ENCODE measurements around the gene SMIM32. TPM values are rescaled to one million over a fixed set of nuclear protein-coding genes. Genes with fewer than 3 reads are reported as not detected.

SMIM32 gene
- total and polyA plus RNA-seq, 2 of the 13 experiments (the other 11 are each of a cell fraction or from before 2014, with no cell fraction given), result 0.15 to 0.20 TPM

DNA sequence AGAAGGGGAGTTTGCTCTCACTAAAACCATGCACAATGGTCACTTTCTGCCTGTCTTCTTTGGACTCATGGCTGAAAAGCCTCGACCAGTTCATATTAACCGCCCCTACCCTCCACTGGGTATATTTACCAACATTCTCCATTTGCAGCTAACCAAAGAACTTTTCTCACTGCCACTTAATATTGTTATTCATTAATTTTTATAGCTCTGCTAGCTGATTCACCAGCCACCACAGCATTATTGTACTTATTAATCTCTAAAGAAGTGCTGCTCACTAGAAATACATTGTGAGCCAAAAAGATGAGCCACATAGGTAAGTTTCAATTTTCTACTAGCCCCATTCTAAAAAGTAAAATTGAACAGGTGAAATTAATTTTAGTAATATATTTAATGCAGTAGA lies 33.4 kb upstream of the SMIM32 start:
- no peaks in the 10 kb centered on the region for H3K9me3 ChIP-seq (ENCODE audit: low read length)
- ATAC-seq (no peak), FAIRE-seq (no peak), DNase-seq (ENCODE audit: low spot score) (no peak)
- TF ChIP-seq SALL2 (CRISPR knock-in tag; IDR thresholded peaks at IDR 0.05) (no peak), REPIN1 (CRISPR knock-in tag; IDR thresholded peaks at IDR 0.05; ENCODE audit: borderline replicate concordance, low read depth) (no peak), NFYB (CRISPR knock-in tag; IDR thresholded peaks at IDR 0.05) (no peak), MAX (IDR thresholded peaks at IDR 0.05) (no peak), DMTF1 (CRISPR knock-in tag; IDR thresholded peaks at IDR 0.05) (no peak), RXRA (CRISPR knock-in tag; IDR thresholded peaks at IDR 0.05) (no peak), SOX5 (CRISPR knock-in tag; IDR thresholded peaks at IDR 0.05; ENCODE audit: borderline replicate concordance) (no peak), HNRNPL (IDR thresholded peaks at IDR 0.05; ENCODE audit: low read depth, low read length) (no peak), CCDC6 (CRISPR knock-in tag; IDR thresholded peaks at IDR 0.05) (no peak)
- TF ChIP-seq, protein P1, sequence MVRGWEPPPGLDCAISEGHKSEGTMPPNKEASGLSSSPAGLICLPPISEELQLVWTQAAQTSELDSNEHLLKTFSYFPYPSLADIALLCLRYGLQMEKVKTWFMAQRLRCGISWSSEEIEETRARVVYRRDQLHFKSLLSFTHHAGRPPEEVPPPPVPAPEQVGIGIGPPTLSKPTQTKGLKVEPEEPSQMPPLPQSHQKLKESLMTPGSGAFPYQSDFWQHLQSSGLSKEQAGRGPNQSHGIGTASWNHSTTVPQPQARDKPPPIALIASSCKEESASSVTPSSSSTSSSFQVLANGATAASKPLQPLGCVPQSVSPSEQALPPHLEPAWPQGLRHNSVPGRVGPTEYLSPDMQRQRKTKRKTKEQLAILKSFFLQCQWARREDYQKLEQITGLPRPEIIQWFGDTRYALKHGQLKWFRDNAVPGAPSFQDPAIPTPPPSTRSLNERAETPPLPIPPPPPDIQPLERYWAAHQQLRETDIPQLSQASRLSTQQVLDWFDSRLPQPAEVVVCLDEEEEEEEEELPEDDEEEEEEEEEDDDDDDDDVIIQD (CRISPR knock-in tag; IDR thresholded peaks at IDR 0.05; ENCODE audit: low read depth), result no peak
- TF ChIP-seq, protein P2, sequence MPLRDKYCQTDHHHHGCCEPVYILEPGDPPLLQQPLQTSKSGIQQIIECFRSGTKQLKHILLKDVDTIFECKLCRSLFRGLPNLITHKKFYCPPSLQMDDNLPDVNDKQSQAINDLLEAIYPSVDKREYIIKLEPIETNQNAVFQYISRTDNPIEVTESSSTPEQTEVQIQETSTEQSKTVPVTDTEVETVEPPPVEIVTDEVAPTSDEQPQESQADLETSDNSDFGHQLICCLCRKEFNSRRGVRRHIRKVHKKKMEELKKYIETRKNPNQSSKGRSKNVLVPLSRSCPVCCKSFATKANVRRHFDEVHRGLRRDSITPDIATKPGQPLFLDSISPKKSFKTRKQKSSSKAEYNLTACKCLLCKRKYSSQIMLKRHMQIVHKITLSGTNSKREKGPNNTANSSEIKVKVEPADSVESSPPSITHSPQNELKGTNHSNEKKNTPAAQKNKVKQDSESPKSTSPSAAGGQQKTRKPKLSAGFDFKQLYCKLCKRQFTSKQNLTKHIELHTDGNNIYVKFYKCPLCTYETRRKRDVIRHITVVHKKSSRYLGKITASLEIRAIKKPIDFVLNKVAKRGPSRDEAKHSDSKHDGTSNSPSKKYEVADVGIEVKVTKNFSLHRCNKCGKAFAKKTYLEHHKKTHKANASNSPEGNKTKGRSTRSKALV (CRISPR knock-in tag; IDR thresholded peaks at IDR 0.05), result no peak
- TF ChIP-seq, protein P3, sequence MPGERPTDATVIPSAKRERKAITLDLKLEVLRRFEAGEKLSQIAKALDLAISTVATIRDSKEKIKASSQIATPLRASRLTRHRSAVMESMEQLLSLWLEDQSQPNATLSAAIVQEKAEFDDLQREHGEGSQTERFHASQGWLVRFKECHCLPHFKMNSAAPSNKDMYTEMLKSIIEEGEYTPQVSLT (CRISPR knock-in tag; IDR thresholded peaks at IDR 0.05; ENCODE audit: borderline replicate concordance, low read depth), result no peak
- TF ChIP-seq, protein P4, sequence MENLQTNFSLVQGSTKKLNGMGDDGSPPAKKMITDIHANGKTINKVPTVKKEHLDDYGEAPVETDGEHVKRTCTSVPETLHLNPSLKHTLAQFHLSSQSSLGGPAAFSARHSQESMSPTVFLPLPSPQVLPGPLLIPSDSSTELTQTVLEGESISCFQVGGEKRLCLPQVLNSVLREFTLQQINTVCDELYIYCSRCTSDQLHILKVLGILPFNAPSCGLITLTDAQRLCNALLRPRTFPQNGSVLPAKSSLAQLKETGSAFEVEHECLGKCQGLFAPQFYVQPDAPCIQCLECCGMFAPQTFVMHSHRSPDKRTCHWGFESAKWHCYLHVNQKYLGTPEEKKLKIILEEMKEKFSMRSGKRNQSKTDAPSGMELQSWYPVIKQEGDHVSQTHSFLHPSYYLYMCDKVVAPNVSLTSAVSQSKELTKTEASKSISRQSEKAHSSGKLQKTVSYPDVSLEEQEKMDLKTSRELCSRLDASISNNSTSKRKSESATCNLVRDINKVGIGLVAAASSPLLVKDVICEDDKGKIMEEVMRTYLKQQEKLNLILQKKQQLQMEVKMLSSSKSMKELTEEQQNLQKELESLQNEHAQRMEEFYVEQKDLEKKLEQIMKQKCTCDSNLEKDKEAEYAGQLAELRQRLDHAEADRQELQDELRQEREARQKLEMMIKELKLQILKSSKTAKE (CRISPR knock-in tag; IDR thresholded peaks at IDR 0.05; ENCODE audit: borderline replicate concordance), result no peak
- in situ Hi-C loops (cut with HindIII; ENCODE audit: extremely low pct_ligation_motif_present, low pct_unique_long_range_greater_than_20kb), result no loop called here
- no peak overlapping the region for H3K4me2 ChIP-seq (ENCODE audit: low read depth, low read length)
- POLR2A ChIA-PET, result no interaction called here
- H3K4me1 ChIP-seq (ENCODE audit: insufficient read depth, low read length), result no peaks in the 10 kb centered on the region
- no TSS peak for BruUV-seq (replicated peaks)
- 3% methylated on average over 2 of the region's 2 CpGs for WGBS (ENCODE audit: low lambda C conversion rate)
- CTCF ChIA-PET (ENCODE audit: low intra/inter-chr PET ratio, low total read pairs), result no interaction called here
- H3K27me3 ChIP-seq (ENCODE audit: control insufficient read depth in 1 of 2, insufficient read depth in 2 of 2, low read length in 2 of 2), result peaks cover 0 to 19% of the 10 kb centered on the region in 2 experiments; a peak in 2 of 5 replicates
- H3K4me3 ChIP-seq (replicated peaks in 1 of 3; ENCODE audit: insufficient read depth in 1 of 3, low read depth in 2 of 3, low read length in 3 of 3), result no peak overlapping the region
- H3K79me2 ChIP-seq (ENCODE audit: insufficient read depth, low read length), result no peaks in the 10 kb centered on the region
- no peaks in the 10 kb centered on the region for H4K20me1 ChIP-seq (ENCODE audit: insufficient read depth, low read length)
- no peaks in the 10 kb centered on the region for H3K36me3 ChIP-seq (replicated peaks in 1 of 2; ENCODE audit: control insufficient read depth in 1 of 2, insufficient read depth in 2 of 2, low read length in 2 of 2)
- H3K9ac ChIP-seq (ENCODE audit: insufficient read depth, low read depth, low read length), result no peak overlapping the region
- intact Hi-C loops (cut with micrococcal nuclease; ENCODE audit: unreplicated experiment), result no loop called here
- H3K27ac ChIP-seq (ENCODE audit: extremely low read length, insufficient read depth, low read length), result no peak overlapping the region
- no peak overlapping the region for H2AFZ ChIP-seq (ENCODE audit: low read length)
